ENCODE data around the gene YIF1A. TPM values are rescaled to one million over a fixed set of nuclear protein-coding genes. Genes with fewer than 3 reads are reported as not detected.

YIF1A gene
- total RNA-seq, 1 experiment from 2014 or later: 54.7 TPM

GRCh38 chr11:66262696-66263095 is 26.2 kb downstream of the YIF1A start:
- ChIA-PET RAD21 (ENCODE audit: low non-redundant PET in 1 of 2, low total read pairs in 2 of 2, uncharacterized antibody in 2 of 2, unreplicated experiment in 2 of 2) (no interaction called here), POLR2A (no interaction called here), CTCF (no interaction called here)
- H3K9me2 ChIP-seq (ENCODE audit: insufficient read depth): no peaks in the 10 kb centered on the region
- no peak overlapping the region for H3K27ac ChIP-seq (ENCODE audit: low read depth, low read length)
- H3K79me2 ChIP-seq (ENCODE audit: insufficient read depth, low read length): peaks cover 20% of the 10 kb centered on the region; the same call in 1 of the 2 replicates
- DNase-seq (ENCODE audit: low read depth, low spot score) (no peak), ATAC-seq (no peak)
- no peak overlapping the region for H3K4me3 ChIP-seq (replicated peaks in 1 of 2; ENCODE audit: low read depth in 1 of 2, low read length in 2 of 2)
- no peaks in the 10 kb centered on the region for H3K27me3 ChIP-seq (ENCODE audit: insufficient read depth, low read length)
- H3K4me2 ChIP-seq (ENCODE audit: low read length): no peak overlapping the region
- H4K20me1 ChIP-seq (ENCODE audit: insufficient read depth): no peaks in the 10 kb centered on the region
- H3K9me3 ChIP-seq (ENCODE audit: control insufficient read depth in 1 of 2, insufficient read depth in 1 of 2, low read depth in 1 of 2, low read length in 2 of 2): no peaks in the 10 kb centered on the region
- TF ChIP-seq, protein P1, sequence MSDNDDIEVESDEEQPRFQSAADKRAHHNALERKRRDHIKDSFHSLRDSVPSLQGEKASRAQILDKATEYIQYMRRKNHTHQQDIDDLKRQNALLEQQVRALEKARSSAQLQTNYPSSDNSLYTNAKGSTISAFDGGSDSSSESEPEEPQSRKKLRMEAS (IDR thresholded peaks at IDR 0.05): no peak
- no peak for TF ChIP-seq JUND (IDR thresholded peaks at IDR 0.05)
- no peak for TF ChIP-seq SIN3A (IDR thresholded peaks at IDR 0.05; ENCODE audit: low read depth)
- no peak for TF ChIP-seq EZH2 (IDR thresholded peaks at IDR 0.05)
- TF ChIP-seq, protein P2, sequence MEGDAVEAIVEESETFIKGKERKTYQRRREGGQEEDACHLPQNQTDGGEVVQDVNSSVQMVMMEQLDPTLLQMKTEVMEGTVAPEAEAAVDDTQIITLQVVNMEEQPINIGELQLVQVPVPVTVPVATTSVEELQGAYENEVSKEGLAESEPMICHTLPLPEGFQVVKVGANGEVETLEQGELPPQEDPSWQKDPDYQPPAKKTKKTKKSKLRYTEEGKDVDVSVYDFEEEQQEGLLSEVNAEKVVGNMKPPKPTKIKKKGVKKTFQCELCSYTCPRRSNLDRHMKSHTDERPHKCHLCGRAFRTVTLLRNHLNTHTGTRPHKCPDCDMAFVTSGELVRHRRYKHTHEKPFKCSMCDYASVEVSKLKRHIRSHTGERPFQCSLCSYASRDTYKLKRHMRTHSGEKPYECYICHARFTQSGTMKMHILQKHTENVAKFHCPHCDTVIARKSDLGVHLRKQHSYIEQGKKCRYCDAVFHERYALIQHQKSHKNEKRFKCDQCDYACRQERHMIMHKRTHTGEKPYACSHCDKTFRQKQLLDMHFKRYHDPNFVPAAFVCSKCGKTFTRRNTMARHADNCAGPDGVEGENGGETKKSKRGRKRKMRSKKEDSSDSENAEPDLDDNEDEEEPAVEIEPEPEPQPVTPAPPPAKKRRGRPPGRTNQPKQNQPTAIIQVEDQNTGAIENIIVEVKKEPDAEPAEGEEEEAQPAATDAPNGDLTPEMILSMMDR (IDR thresholded peaks at IDR 0.05 in 2 of 3, conservative IDR thresholded peaks at IDR 0.05 in 1 of 3; ENCODE audit: borderline replicate concordance in 1 of 3, insufficient read depth in 1 of 3, low read depth in 2 of 3, low read length in 2 of 3): no peak
- no peak for TF ChIP-seq FOSL1 (IDR thresholded peaks at IDR 0.05; ENCODE audit: low read depth)
- TF ChIP-seq RAD21 (IDR thresholded peaks at IDR 0.05; ENCODE audit: low read depth): no peak
- no peak overlapping the region for H2AFZ ChIP-seq (ENCODE audit: low read depth, low read length, poor library complexity, severe bottlenecking)
- intact Hi-C loops (cut with micrococcal nuclease): no loop called here
- BruUV-seq (replicated peaks): no TSS peak
- H3K4me1 ChIP-seq (ENCODE audit: control insufficient read depth in 1 of 2, insufficient read depth in 2 of 2, low read length in 2 of 2): peaks cover 5 to 22% of the 10 kb centered on the region in 2 experiments
- peaks cover 6 to 12% of the 10 kb centered on the region in 2 experiments for H3K36me3 ChIP-seq (ENCODE audit: control insufficient read depth in 1 of 2, insufficient read depth in 2 of 2, low read length in 2 of 2)
- H3K9ac ChIP-seq (ENCODE audit: low read length): no peak overlapping the region

GRCh38 chr11:66262191-66262590 is 26.8 kb downstream of the YIF1A start:
- Histone ChIP-seq H3K27me3 (ENCODE audit: insufficient read depth, low read length) (no peaks in the 10 kb centered on the region), H3K9me2 (ENCODE audit: insufficient read depth) (no peaks in the 10 kb centered on the region), H4K20me1 (ENCODE audit: insufficient read depth) (no peaks in the 10 kb centered on the region), H3K27ac (ENCODE audit: low read depth, low read length) (no peak overlapping the region), H3K9me3 (ENCODE audit: control insufficient read depth in 1 of 2, insufficient read depth in 1 of 2, low read depth in 1 of 2, low read length in 2 of 2) (no peaks in the 10 kb centered on the region), H2AFZ (ENCODE audit: low read depth, low read length, poor library complexity, severe bottlenecking) (no peak overlapping the region), H3K4me1 (ENCODE audit: control insufficient read depth in 1 of 2, insufficient read depth in 2 of 2, low read length in 2 of 2) (peaks cover 5 to 21% of the 10 kb centered on the region in 2 experiments), H3K4me2 (ENCODE audit: low read length) (no peak overlapping the region), H3K79me2 (ENCODE audit: insufficient read depth, low read length) (peaks cover 20% of the 10 kb centered on the region; the same call in 1 of the 2 replicates), H3K36me3 (ENCODE audit: control insufficient read depth in 1 of 2, insufficient read depth in 2 of 2, low read length in 2 of 2) (peaks cover 6 to 12% of the 10 kb centered on the region in 2 experiments), H3K9ac (ENCODE audit: low read length) (no peak overlapping the region), H3K4me3 (replicated peaks in 1 of 2; ENCODE audit: low read depth in 1 of 2, low read length in 2 of 2) (no peak overlapping the region)
- DNase-seq (ENCODE audit: low read depth, low spot score) (no peak), ATAC-seq (no peak)
- no TSS peak for BruUV-seq (replicated peaks)
- RAD21 ChIA-PET (ENCODE audit: low non-redundant PET in 1 of 2, low total read pairs in 2 of 2, uncharacterized antibody in 2 of 2, unreplicated experiment in 2 of 2): no interaction called here
- POLR2A ChIA-PET: interaction anchor here (0.6 kb wide), 1 partner anchor 76 kb away, joined by 3 read pairs; no protein-coding TSS in a partner anchor
- intact Hi-C loops (cut with micrococcal nuclease): no loop called here
- CTCF ChIA-PET: no interaction called here
- TF ChIP-seq, protein P3, sequence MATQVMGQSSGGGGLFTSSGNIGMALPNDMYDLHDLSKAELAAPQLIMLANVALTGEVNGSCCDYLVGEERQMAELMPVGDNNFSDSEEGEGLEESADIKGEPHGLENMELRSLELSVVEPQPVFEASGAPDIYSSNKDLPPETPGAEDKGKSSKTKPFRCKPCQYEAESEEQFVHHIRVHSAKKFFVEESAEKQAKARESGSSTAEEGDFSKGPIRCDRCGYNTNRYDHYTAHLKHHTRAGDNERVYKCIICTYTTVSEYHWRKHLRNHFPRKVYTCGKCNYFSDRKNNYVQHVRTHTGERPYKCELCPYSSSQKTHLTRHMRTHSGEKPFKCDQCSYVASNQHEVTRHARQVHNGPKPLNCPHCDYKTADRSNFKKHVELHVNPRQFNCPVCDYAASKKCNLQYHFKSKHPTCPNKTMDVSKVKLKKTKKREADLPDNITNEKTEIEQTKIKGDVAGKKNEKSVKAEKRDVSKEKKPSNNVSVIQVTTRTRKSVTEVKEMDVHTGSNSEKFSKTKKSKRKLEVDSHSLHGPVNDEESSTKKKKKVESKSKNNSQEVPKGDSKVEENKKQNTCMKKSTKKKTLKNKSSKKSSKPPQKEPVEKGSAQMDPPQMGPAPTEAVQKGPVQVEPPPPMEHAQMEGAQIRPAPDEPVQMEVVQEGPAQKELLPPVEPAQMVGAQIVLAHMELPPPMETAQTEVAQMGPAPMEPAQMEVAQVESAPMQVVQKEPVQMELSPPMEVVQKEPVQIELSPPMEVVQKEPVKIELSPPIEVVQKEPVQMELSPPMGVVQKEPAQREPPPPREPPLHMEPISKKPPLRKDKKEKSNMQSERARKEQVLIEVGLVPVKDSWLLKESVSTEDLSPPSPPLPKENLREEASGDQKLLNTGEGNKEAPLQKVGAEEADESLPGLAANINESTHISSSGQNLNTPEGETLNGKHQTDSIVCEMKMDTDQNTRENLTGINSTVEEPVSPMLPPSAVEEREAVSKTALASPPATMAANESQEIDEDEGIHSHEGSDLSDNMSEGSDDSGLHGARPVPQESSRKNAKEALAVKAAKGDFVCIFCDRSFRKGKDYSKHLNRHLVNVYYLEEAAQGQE (IDR thresholded peaks at IDR 0.05; ENCODE audit: low read depth): no peak
- TF ChIP-seq RAD21 (IDR thresholded peaks at IDR 0.05; ENCODE audit: low read depth): no peak
- TF ChIP-seq, protein P4, sequence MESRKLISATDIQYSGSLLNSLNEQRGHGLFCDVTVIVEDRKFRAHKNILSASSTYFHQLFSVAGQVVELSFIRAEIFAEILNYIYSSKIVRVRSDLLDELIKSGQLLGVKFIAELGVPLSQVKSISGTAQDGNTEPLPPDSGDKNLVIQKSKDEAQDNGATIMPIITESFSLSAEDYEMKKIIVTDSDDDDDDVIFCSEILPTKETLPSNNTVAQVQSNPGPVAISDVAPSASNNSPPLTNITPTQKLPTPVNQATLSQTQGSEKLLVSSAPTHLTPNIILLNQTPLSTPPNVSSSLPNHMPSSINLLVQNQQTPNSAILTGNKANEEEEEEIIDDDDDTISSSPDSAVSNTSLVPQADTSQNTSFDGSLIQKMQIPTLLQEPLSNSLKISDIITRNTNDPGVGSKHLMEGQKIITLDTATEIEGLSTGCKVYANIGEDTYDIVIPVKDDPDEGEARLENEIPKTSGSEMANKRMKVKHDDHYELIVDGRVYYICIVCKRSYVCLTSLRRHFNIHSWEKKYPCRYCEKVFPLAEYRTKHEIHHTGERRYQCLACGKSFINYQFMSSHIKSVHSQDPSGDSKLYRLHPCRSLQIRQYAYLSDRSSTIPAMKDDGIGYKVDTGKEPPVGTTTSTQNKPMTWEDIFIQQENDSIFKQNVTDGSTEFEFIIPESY (IDR thresholded peaks at IDR 0.05; ENCODE audit: extremely low read depth, insufficient replicate concordance, low read length): no peak
- TF ChIP-seq ZFX (IDR thresholded peaks at IDR 0.05): no peak

Data from HCT116 (cell line).